Prostate gland (tissue), 2 donors: ENCODE data around the gene PHTF2.

Experiments
- CTCF ChIP-seq, 4 experiments: fragments of 200-600 bp in 2 of 4; fragments of 450-650 bp in 2 of 4; sonication (generic) in 2 of 4; IDR thresholded peaks; 1 replicate in 3 of 4; 2 replicates in 1 of 4; pipeline ENCODE4 v1.5.1; 2016 to 2019; ENCODE audit warnings: antibody characterized with exemption in 4 of 4, mild to moderate bottlenecking in 2 of 4, moderate library complexity in 2 of 4
- POLR2A ChIP-seq: fragments of 450-650 bp; IDR thresholded peaks from one replicate; pipeline ENCODE4 v1.6.1; 2016; ENCODE audit warnings: antibody characterized with exemption, mild to moderate bottlenecking
- POLR2AphosphoS5 ChIP-seq: sonication (generic); formaldehyde crosslinking; IDR thresholded peaks from one replicate; pipeline ENCODE4 v1.6.1; 2017; ENCODE audit warnings: antibody characterized with exemption

GRCh38 chr7:77813180-77813579 lies 14.6 kb downstream of the PHTF2 start:
- TF ChIP-seq CTCF (IDR thresholded peaks at IDR 0.05) (no peak), POLR2AphosphoS5 (no peak), POLR2A (no peak)
